Naive thymus-derived CD8-positive, alpha-beta T cell (primary cell): ENCODE data around the gene SEC63. TPM values are rescaled to one million over a fixed set of nuclear protein-coding genes. Genes with fewer than 3 reads are reported as not detected.
"Not testable (repeated sequence)": the region's sequence is repeated elsewhere in the genome, so short reads cannot be mapped to it uniquely, and the experiment has no call there.

Experiments used
- ATAC-seq, 2 donors: fragments of 150-1000 bp; cut with Tn5 transposase in 1 of 2; sonication (Bioruptor Pico), chemical (Tn5 transposase) in 1 of 2; 1 replicate in 1 of 2; 2 replicates in 1 of 2; pipeline ENCODE4 v1.10.0; 2021; ENCODE audit warnings: mild to moderate bottlenecking in 2 of 2, moderate library complexity in 2 of 2
- POLR2A ChIA-PET: fragments of 350-600 bp; sonication (Branson Sonifier 250); formaldehyde crosslinking; loops from one replicate; lab custom pipeline; 2021; ENCODE audit warnings: antibody characterized with exemption; lab: Charles Lee
- DNase-seq, 10 donors: peaks; one replicate each; pipeline versions ENCODE4 v3.0.0 to v3.0.0-alpha.2; 2020 to 2022
- H3K27ac Mint-ChIP-seq, 10 donors: one replicate each; pipeline ENCODE4 v1.8.0; 2020 to 2022; ENCODE audit warnings: mild to moderate bottlenecking in 10 of 10, mixed read lengths in 10 of 10, moderate library complexity in 4 of 10, inconsistent platforms in 1 of 10
- H3K27me3 Mint-ChIP-seq, 5 donors: one replicate each; pipeline ENCODE4 v1.8.0; 2021 to 2022; ENCODE audit warnings: mixed read lengths in 5 of 5
- H3K36me3 Mint-ChIP-seq, 3 donors: one replicate each; pipeline ENCODE4 v1.8.0; 2020 to 2022; ENCODE audit warnings: mixed read lengths in 3 of 3, mild to moderate bottlenecking in 2 of 3, inconsistent platforms in 1 of 3
- H3K4me1 Mint-ChIP-seq, 4 donors: one replicate each; pipeline ENCODE4 v1.8.0; 2021 to 2022; ENCODE audit warnings: mixed read lengths in 4 of 4
- H3K4me3 Mint-ChIP-seq, 10 donors: one replicate each; pipeline ENCODE4 v1.8.0; 2020 to 2022; ENCODE audit warnings: mild to moderate bottlenecking in 10 of 10, mixed read lengths in 10 of 10, moderate library complexity in 6 of 10, inconsistent platforms in 1 of 10
- H3K9me3 Mint-ChIP-seq, 9 donors: one replicate each; pipeline ENCODE4 v1.8.0; 2020 to 2022; ENCODE audit warnings: mixed read lengths in 9 of 9, mild to moderate bottlenecking in 3 of 9, inconsistent platforms in 1 of 9, moderate library complexity in 1 of 9
- polyA plus RNA-seq, 3 donors: library from polyadenylated mRNA; unstranded; fragments of 300-500 nt; fragmentation: Illumina TruSeq; gene quantifications; one replicate each; pipeline ENCODE4 v1.2.3, GENCODE V29; 2021
- total RNA-seq, 8 experiments: library from RNA in 2 of 8; stranded (reverse) in 2 of 8; gene quantifications; one replicate each; pipeline ENCODE4 v1.2.3 and lab custom pipeline; 2021 to 2026

SEC63 gene
- total and polyA plus RNA-seq, 5 experiments from 2014 or later = 28.8 to 81.6 (median 32.1) TPM

DNA sequence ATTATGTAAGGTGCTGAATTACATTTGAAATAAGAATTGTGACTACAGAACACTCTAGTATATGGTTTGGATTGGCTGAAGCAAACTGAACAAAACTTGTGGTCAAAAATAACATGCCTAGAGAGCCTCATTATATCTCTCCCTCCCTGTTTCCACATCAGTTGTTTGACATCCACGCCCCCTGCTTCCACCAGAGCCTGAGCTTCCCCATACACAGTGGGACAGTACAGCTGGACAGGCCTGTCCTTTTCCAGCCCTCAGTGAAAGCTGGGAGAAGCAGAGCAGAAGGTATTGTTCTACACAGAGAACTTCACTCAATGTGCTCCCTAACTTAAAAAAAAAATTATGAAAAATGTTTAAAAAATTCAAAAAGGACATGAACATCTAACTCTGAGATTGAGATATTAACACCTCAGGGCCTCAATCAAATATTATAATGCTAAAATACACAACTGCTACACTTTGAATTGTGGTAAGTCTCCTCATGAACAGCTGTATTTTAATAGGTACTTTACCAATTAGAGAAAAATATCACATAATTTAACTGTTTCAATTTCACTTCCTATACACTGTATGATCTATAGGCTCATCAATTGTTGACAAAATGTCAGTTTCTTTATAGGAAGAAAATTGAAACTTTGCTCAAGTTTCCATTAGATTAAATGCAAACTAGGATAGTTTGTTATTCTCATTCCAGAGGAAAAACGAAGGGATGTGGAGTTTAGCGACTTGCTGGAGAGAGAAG lies 89.0 kb downstream of the SEC63 start:
- DNase-seq = no peak
- Mint-ChIP-seq H3K27me3 (no peaks in the 10 kb centered on the region), H3K9me3 (no peaks in the 10 kb centered on the region), H3K4me3 (no peak overlapping the region), H3K27ac (peak overlapping the region in 6 of 10 donors; percentile 6 to 83 (median 57)), H3K36me3 (peaks cover 0 to 43% (median 0%) of the 10 kb centered on the region in 3 donors), H3K4me1 (peaks cover 0 to 32% (median 5%) of the 10 kb centered on the region in 4 donors)
- POLR2A ChIA-PET = interaction anchor here (1.0 kb wide), 1 partner anchor 45 kb away, joined by 4 read pairs; the partner anchor contains the start of gene SCML4
- no peak for ATAC-seq

DNA sequence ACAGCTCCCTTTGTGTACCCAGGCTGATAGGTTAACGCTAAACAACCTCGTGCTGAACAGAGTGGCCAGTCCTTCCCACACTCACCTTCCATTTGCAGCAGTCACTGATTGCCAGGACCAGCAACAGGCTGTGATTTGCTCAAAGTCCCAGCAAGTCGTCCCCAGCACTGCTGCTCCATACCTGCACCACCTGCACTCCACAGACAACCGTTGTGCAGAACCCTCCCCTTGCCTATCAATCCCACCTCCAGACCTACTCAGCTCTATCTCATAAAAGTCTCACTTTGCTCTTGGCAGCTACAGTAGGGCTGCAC lies 90.7 kb downstream of the SEC63 start:
- POLR2A ChIA-PET = interaction anchor here (0.9 to 1.9 kb wide), 7 partner anchors 19 to 210 kb away, joined by 3 to 7 read pairs (median 3); no protein-coding TSS in a partner anchor
- Mint-ChIP-seq H3K9me3 (no peaks in the 10 kb centered on the region), H3K27ac (peak overlapping the region in 6 of 10 donors; percentile 4 to 70 (median 46)), H3K4me3 (no peak overlapping the region), H3K36me3 (peaks cover 0 to 29% (median 0%) of the 10 kb centered on the region in 3 donors), H3K4me1 (peaks cover 0 to 32% (median 5%) of the 10 kb centered on the region in 4 donors), H3K27me3 (peaks cover 0 to 1% (median 0%) of the 10 kb centered on the region in 5 donors)
- ATAC-seq (peak; percentile 10 to 25), DNase-seq (no peak)

DNA sequence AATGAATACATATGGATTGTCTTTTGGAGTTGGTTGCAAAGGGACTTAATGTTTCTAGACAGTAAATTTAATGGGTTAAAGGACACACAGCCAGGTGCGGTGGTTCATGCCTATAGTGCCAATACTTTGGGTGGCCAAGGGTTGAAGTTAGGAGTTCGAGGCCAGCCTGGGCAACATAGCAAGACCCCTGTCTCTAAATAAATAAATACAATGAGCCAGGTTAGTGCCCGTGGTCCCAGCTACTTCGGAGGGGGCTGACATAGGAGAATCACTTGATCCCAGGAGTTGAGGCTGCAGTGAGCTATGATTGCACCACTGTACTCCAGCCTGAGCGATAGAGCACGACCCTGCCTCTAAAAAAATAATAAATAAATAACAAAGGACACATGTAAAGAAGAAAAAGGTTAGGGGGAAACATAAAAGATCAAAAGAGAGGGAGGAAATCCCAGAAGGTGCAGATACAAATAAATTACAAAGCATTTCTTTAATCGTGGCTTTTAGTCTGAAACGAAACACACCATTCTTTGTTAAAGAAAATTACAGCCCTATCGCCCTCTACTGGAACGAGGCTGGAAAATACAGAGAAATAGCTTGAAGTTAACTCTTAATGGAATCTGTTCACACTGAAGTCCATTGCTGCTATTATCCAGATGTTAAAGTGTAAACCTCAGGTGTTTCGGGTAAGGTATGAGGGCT lies 91.3 kb downstream of the SEC63 start:
- POLR2A ChIA-PET = interaction anchor here (0.6 to 1.9 kb wide), 9 partner anchors 19 to 209 kb away, joined by 3 to 7 read pairs (median 3); no protein-coding TSS in a partner anchor
- Mint-ChIP-seq H3K27ac (peak overlapping the region in 6 of 10 donors; percentile 9 to 70 (median 53)), H3K9me3 (no peaks in the 10 kb centered on the region), H3K4me3 (peak overlapping the region in 1 of 10 donors; percentile 28), H3K36me3 (peaks cover 0 to 25% (median 0%) of the 10 kb centered on the region in 3 donors), H3K27me3 (peaks cover 0 to 1% (median 0%) of the 10 kb centered on the region in 5 donors), H3K4me1 (peaks cover 0 to 32% (median 5%) of the 10 kb centered on the region in 4 donors)
- DNase-seq (peak in 7 of 10 donors; percentile 24 to 60 (median 35)), ATAC-seq (peak; percentile 62 to 71)

DNA sequence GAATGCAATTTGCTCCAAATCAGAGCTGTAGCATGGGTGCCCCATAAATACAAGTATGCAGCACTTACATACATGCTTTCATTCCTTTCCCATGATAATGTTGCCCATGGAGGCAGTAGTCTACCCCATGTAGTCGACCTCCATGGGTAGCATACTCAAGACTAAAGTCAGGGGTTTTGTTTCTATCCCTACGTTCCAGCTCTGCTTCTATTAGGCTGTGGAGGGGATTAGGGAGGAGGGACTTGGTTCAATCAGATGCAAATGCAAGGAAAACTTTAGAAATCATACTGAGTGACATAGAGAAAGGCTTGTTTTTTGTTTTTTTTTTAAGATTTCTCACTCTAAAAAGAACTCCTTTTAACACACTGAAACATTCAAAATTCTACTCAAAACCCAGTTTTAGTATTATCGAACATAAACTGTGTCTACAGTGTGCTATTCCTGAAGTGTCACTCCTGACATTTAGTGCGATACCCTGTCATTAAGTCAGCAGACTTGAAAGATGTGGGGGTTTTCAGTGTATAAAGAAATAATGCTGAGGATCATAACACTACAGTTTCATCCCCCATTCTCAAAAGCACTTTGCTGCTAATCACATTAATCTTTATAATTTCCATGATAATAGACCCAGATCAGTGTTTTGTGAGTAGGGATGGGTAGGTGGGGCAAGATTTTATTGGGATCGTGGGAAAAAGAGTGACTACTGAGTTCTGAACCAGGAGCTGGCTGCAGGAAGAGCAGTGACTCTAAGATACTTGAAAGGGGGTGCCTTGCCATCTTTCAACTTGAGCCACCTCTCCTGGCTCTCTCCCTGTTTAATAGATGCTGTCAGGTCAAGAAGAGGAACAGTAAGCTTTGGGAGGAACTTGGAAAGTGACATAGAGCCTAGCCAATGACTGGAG lies 93.5 kb downstream of the SEC63 start:
- ATAC-seq = no peak
- peaks cover 0 to 17% (median 5%) of the 10 kb centered on the region in 4 donors for H3K4me1 Mint-ChIP-seq
- DNase-seq = no peak
- peaks cover 0 to 3% (median 2%) of the 10 kb centered on the region in 3 donors for H3K36me3 Mint-ChIP-seq
- no peak overlapping the region for H3K27ac Mint-ChIP-seq
- peaks cover 0 to 1% (median 0%) of the 10 kb centered on the region in 5 donors for H3K27me3 Mint-ChIP-seq
- H3K4me3 Mint-ChIP-seq = no peak overlapping the region
- POLR2A ChIA-PET = no interaction called here
- no peaks in the 10 kb centered on the region for H3K9me3 Mint-ChIP-seq

DNA sequence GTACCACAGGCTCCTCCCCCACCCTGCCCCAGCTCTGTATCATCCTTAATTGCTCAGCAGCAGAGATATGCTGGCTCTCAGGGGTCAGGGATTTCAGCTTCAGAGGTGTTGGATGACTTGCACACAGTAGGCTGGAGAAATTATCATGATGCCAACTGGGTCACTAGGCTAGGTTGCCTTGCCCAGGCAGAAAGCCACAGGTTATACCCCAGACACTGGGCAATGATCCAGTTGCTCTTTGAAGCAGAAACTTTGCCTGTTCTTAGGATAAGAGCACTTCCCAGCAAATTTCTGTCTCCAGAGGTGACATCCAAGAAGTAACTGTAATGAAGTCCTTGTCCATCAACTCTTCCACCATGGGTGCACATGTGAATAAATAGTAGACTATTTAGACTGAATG lies 95.6 kb downstream of the SEC63 start:
- H3K4me1 Mint-ChIP-seq = peaks cover 0 to 14% (median 4%) of the 10 kb centered on the region in 4 donors
- H3K4me3 Mint-ChIP-seq = no peak overlapping the region
- no peak for DNase-seq
- no peak overlapping the region for H3K27ac Mint-ChIP-seq
- peaks cover 0 to 2% (median 0%) of the 10 kb centered on the region in 3 donors for H3K36me3 Mint-ChIP-seq
- H3K27me3 Mint-ChIP-seq = peaks cover 0 to 1% (median 0%) of the 10 kb centered on the region in 5 donors
- H3K9me3 Mint-ChIP-seq = peaks cover 0 to 1% (median 0%) of the 10 kb centered on the region in 9 donors
- POLR2A ChIA-PET = no interaction called here
- ATAC-seq = no peak

DNA sequence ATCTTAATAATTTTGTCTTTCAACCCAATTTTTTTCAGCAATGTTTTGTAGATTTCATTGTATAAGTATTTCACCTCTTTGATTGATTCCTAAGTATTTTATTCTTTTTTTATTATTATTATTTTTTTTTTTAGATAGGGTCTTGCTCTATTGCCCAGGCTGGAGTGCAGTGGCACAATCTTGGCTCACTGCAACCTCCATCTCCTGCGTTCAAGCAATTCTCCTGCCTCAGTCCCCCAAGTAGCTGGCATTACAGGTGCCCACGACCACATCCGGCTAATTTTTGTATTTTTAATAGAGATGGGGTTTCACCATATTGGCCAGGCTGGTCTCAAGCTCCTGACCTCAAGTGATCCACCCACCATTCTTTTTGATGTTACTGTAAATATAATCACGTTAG lies 97.0 kb downstream of the SEC63 start:
- H3K36me3 Mint-ChIP-seq, DNase-seq, POLR2A ChIA-PET, H3K27ac Mint-ChIP-seq, H3K4me1 Mint-ChIP-seq, H3K4me3 Mint-ChIP-seq, ATAC-seq, H3K9me3 Mint-ChIP-seq, H3K27me3 Mint-ChIP-seq: not testable (repeated sequence)

DNA sequence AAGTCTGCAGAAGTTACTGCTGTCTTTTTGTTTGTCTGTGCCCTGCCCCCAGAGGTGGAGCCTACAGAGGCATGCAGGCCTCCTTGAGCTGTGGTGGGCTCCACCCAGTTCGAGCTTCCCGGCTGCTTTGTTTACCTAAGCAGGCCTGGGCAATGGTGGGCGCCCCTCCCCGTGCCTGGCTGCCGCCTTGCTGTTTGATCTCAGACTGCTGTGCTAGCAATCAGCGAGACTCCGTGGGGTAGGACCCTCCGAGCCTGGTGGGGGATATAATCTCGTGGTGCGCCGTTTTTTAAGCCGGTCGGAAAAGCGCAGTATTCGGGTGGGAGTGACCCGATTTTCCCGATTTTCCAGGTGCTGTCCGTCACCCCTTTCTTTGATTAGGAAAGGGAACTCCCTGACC lies 97.9 kb downstream of the SEC63 start:
- POLR2A ChIA-PET, H3K36me3 Mint-ChIP-seq, H3K4me1 Mint-ChIP-seq: not testable (repeated sequence)

DNA sequence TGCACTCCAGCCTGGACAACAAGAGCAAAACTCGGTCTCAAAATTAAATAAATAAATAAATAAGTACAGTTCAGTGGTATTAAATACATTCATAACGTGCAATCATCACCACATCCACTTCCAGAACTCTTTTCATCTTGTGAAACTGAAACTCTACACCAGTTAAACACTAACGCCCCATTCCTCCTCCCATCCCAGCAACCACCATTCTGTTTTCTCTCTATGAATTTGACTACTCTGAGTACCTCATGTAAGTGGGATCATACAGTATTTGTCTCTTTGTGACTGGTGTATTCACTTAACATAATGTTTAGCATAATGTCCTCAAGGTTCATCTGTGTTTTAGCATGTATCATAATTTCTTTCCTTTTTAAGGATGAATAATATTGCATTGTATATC lies 104.8 kb downstream of the SEC63 start:
- peaks cover 3 to 13% (median 6%) of the 10 kb centered on the region in 4 donors for H3K4me1 Mint-ChIP-seq
- no peak for ATAC-seq
- H3K9me3 Mint-ChIP-seq = peaks cover 0 to 3% (median 0%) of the 10 kb centered on the region in 9 donors
- H3K36me3 Mint-ChIP-seq = no peaks in the 10 kb centered on the region
- no peak for DNase-seq
- H3K4me3 Mint-ChIP-seq = no peak overlapping the region
- POLR2A ChIA-PET = no interaction called here
- H3K27me3 Mint-ChIP-seq = no peaks in the 10 kb centered on the region
- H3K27ac Mint-ChIP-seq = peak overlapping the region in 2 of 10 donors; percentile 11 to 52

More for the DNA sequence above, 97.9 kb downstream of the SEC63 start:
- H3K27ac Mint-ChIP-seq, DNase-seq, H3K4me3 Mint-ChIP-seq, H3K9me3 Mint-ChIP-seq, H3K27me3 Mint-ChIP-seq, ATAC-seq: not testable (repeated sequence)

DNA sequence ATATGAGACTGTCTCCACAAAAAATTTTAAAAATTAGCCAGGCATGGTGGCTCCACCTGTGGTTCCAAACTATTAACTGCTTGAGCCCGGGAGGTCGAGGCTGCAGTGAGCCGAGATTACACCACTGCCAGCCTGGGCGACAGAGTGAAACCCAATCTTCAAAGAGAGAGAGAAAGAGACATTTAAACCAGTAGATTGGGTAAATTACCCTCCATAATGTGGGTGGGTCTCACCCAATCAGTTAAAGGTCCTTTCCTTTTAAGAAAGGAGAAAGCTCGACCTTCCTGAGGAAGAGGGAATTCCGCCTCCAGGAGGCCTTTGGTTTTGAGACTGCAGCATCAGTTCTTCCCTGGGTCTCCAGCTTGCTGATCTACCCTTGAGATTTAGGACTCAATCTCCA lies 108.7 kb downstream of the SEC63 start:
- no peak for DNase-seq
- H3K27me3 Mint-ChIP-seq = no peaks in the 10 kb centered on the region
- peaks cover 4 to 26% (median 13%) of the 10 kb centered on the region in 4 donors for H3K4me1 Mint-ChIP-seq
- H3K4me3 Mint-ChIP-seq = peak overlapping the region in 7 of 10 donors; percentile 7 to 82 (median 28)
- H3K27ac Mint-ChIP-seq = peak overlapping the region in 3 of 10 donors; percentile 0 to 79 (median 34)
- POLR2A ChIA-PET = interaction anchor here (1.0 to 4.3 kb wide), 8 partner anchors 16 to 150 kb away, joined by 3 to 59 read pairs (median 14); partner anchors contain the start of gene SCML4
- peaks cover 0 to 1% (median 0%) of the 10 kb centered on the region in 9 donors for H3K9me3 Mint-ChIP-seq
- no peak for ATAC-seq
- H3K36me3 Mint-ChIP-seq = no peaks in the 10 kb centered on the region

DNA sequence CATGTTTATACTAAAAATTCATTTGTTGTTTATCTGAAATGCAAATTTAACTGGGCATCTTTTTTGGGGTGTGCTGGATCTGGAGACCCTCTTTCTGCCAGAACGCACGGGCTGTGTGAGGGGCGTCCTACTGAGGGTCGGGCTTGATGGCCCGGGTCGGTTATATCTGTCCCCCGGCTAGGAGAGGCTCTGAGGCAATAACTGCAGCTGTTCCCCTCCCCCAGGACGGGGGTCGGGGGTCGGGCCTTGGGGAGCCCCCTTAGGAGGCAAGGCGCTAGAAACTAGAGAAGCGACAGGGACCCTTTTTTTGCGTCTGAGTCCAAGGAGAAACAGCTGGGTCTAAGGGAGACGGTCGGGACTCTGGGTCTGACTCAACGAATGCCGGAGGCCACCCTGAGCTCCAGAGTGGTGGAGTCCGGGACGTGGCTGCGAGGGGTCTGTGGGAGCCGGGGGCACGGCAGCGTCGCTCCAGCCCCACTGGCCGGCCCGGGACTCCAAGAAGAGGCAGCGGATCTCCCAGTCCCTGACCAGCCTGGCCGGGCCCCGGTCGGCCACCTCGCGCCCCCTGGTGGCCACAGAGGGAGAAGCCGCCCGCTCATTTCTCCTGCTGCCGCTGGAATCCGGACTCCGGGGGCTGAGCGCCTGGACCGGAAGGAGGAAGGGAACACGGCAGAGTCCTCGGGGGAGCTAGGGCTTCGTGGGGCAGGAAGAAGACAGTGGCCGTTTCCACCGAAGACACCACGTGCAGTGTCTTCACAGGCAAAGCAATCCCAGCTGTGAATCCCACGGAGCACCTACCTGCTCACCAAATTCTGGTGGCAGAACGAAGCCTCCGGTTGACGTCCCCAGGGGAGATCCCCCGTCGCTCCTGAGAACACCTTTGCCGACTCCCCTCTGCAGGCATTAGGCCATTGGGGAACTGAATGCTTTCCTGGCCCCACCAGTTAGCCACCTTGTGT lies 109.9 kb downstream of the SEC63 start:
- Mint-ChIP-seq H3K27me3 (no peaks in the 10 kb centered on the region), H3K27ac (peak overlapping the region; percentile 81 to 95 (median 92)), H3K4me3 (peak overlapping the region; percentile 77 to 93 (median 86)), H3K36me3 (no peaks in the 10 kb centered on the region), H3K9me3 (no peaks in the 10 kb centered on the region), H3K4me1 (peaks cover 11 to 32% (median 22%) of the 10 kb centered on the region in 4 donors)
- ATAC-seq (peak; percentile 85 to 86), DNase-seq (peak; percentile 59 to 91 (median 79))
- POLR2A ChIA-PET = interaction anchor here (0.6 to 4.3 kb wide), 25 partner anchors 12 to 631 kb away, joined by 3 to 59 read pairs (median 4); partner anchors contain the start of gene SCML4

DNA sequence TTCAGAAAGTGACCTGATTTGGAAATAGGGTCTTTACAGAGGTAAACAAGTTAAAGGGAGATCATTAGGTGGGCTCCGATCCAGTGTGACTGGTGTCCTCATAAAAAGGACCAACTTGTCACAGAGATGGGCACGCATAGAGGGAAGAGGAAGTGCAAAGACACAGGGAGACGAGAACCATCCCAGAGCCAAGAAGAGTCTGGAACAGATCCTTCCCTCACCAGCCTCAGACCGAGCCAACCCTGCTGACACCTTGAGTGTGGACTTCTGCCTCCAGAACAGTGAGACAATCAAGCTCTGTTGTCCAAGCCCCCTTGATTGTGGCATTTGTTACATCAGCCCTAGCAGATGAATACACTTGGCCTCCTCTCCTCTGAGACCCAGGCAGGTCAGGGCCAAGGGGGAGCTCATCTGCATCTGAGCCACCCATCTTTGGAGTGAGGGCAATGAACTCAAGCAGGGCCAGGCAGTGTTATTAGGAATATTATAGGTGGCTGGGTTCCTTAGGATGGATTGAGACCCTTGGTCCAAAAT lies 111.7 kb downstream of the SEC63 start:
- Mint-ChIP-seq H3K27ac (peak overlapping the region in 5 of 10 donors; percentile 48 to 93 (median 81)), H3K27me3 (no peaks in the 10 kb centered on the region), H3K4me3 (peak overlapping the region in 1 of 10 donors; percentile 39), H3K36me3 (no peaks in the 10 kb centered on the region), H3K4me1 (peaks cover 11 to 37% (median 26%) of the 10 kb centered on the region in 4 donors), H3K9me3 (no peaks in the 10 kb centered on the region)
- ATAC-seq = no peak
- no peak for DNase-seq
- POLR2A ChIA-PET = interaction anchor here (0.6 to 4.3 kb wide), 5 partner anchors 20 to 120 kb away, joined by 6 to 59 read pairs (median 15); partner anchors contain the start of gene SCML4
